ENCODE measurements around the gene RANGAP1. TPM values are rescaled to one million over a fixed set of nuclear protein-coding genes. Genes with fewer than 3 reads are reported as not detected.
"Not testable (repeated sequence)": the region's sequence is repeated elsewhere in the genome, so short reads cannot be mapped to it uniquely, and the experiment has no call there.

Gene RANGAP1
- total RNA-seq, 4 donors from 2014 or later, result 21.3 to 28.1 (median 26.2) TPM

GRCh38 chr22:41261541-41262249, 24.3 kb downstream of the RANGAP1 start:
- Histone ChIP-seq H3K9me3 (no peaks in the 10 kb centered on the region), H3K27ac (no peak overlapping the region), H3K4me1 (no peaks in the 10 kb centered on the region), H3K36me3 (peaks cover 0 to 53% (median 21%) of the 10 kb centered on the region in 4 donors), H3K27me3 (no peaks in the 10 kb centered on the region), H3K4me3 (no peak overlapping the region)
- TF ChIP-seq CTCF (IDR thresholded peaks at IDR 0.05) (no peak), POLR2A (IDR thresholded peaks at IDR 0.05) (no peak), EP300 (IDR thresholded peaks at IDR 0.05; ENCODE audit: low read depth) (no peak), POLR2AphosphoS5 (IDR thresholded peaks at IDR 0.05) (no peak)
- in situ Hi-C loops (cut with MboI; ENCODE audit: low pct_ligation_motif_present in 1 of 4, low pct_unique_long_range_greater_than_20kb in 1 of 4, low sequenced_read_pairs in 3 of 4), result no loop called here
- intact Hi-C loops (cut with DNase I; ENCODE audit: low total_unique reads), result no loop called here
- 77% methylated on average over 12 of the region's 12 CpGs; no CpG with 5 or more reads in 1 of the 2 donors for WGBS, 2 donors (ENCODE audit: low coverage in 1 of 2)
- no peak for DNase-seq

- intact Hi-C loops (cut with DNase I; ENCODE audit: low total_unique reads) (no loop called here), in situ Hi-C loops (cut with MboI; ENCODE audit: low pct_ligation_motif_present in 1 of 4, low pct_unique_long_range_greater_than_20kb in 1 of 4, low sequenced_read_pairs in 3 of 4) (no loop called here)
- WGBS, 2 donors (ENCODE audit: low coverage in 1 of 2), result 95 to 100% methylated on average over 4 to 7 of the region's 7 CpGs
- H3K9me3 ChIP-seq, result no peaks in the 10 kb centered on the region
- H3K36me3 ChIP-seq, result peaks cover 0 to 52% (median 21%) of the 10 kb centered on the region in 4 donors
- no peak overlapping the region for H3K4me3 ChIP-seq
- no peaks in the 10 kb centered on the region for H3K27me3 ChIP-seq
- H3K27ac ChIP-seq, result no peak overlapping the region
- no peaks in the 10 kb centered on the region for H3K4me1 ChIP-seq
- DNase-seq, result no peak
- TF ChIP-seq POLR2AphosphoS5 (IDR thresholded peaks at IDR 0.05) (no peak), POLR2A (IDR thresholded peaks at IDR 0.05) (no peak), EP300 (IDR thresholded peaks at IDR 0.05; ENCODE audit: low read depth) (no peak), CTCF (IDR thresholded peaks at IDR 0.05) (no peak)
These were observed 25.1 kb downstream of the RANGAP1 start for GRCh38 chr22:41260871-41261270.

GRCh38 chr22:41259756-41260155, 26.2 kb downstream of the RANGAP1 start:
- H3K4me3 ChIP-seq; H3K27me3 ChIP-seq; DNase-seq; in situ Hi-C loops (cut with MboI; ENCODE audit: low pct_ligation_motif_present in 1 of 4, low pct_unique_long_range_greater_than_20kb in 1 of 4, low sequenced_read_pairs in 3 of 4); H3K9me3 ChIP-seq; H3K4me1 ChIP-seq; intact Hi-C loops (cut with DNase I; ENCODE audit: low total_unique reads); H3K27ac ChIP-seq: not testable (repeated sequence)
- peaks cover 0 to 50% (median 22%) of the 10 kb centered on the region in 4 donors for H3K36me3 ChIP-seq
- WGBS, 2 donors (ENCODE audit: low coverage in 1 of 2), result 95 to 96% methylated on average over 2 to 4 of the region's 4 CpGs

GRCh38 chr22:41257696-41258095, 28.3 kb downstream of the RANGAP1 start:
- Histone ChIP-seq H3K9me3 (no peaks in the 10 kb centered on the region), H3K27ac (no peak overlapping the region), H3K4me3 (no peak overlapping the region), H3K27me3 (no peaks in the 10 kb centered on the region), H3K4me1 (no peaks in the 10 kb centered on the region), H3K36me3 (peaks cover 0 to 48% (median 19%) of the 10 kb centered on the region in 4 donors)
- WGBS, 2 donors (ENCODE audit: low coverage in 1 of 2), result 99% methylated on average over 11 of the region's 11 CpGs; no CpG with 5 or more reads in 1 of the 2 donors
- TF ChIP-seq POLR2AphosphoS5 (IDR thresholded peaks at IDR 0.05) (no peak), POLR2A (IDR thresholded peaks at IDR 0.05) (no peak), EP300 (IDR thresholded peaks at IDR 0.05; ENCODE audit: low read depth) (no peak), CTCF (IDR thresholded peaks at IDR 0.05) (no peak)
- DNase-seq, result no peak
- intact Hi-C loops (cut with DNase I; ENCODE audit: low total_unique reads), result no loop called here
- in situ Hi-C loops (cut with MboI; ENCODE audit: low pct_ligation_motif_present in 1 of 4, low pct_unique_long_range_greater_than_20kb in 1 of 4, low sequenced_read_pairs in 3 of 4), result no loop called here

Data from transverse colon (tissue), 4 donors.